NCI-H2171 treated with DMSO at 0.1 percent for 48 hours (cell line): ENCODE results near the gene LBP.
"Not testable (repeated sequence)": the region's sequence is repeated elsewhere in the genome, so short reads cannot be mapped to it uniquely, and the experiment has no call there.

ENCODE experiments used
- DNase-seq: peaks from one replicate; lab custom pipeline; 2025; lab: John Stamatoyannopoulos, UW

Gene LBP

GRCh38 chr20:38320221-38320620 lies 26.1 kb upstream of the LBP start:
- no peak for DNase-seq

GRCh38 chr20:38321959-38322598 lies 24.2 kb upstream of the LBP start:
- peak; percentile 33 for DNase-seq

GRCh38 chr20:38324159-38324558 lies 22.1 kb upstream of the LBP start:
- DNase-seq: no peak

- DNase-seq: no peak
Observed at GRCh38 chr20:38325167-38325566, 21.1 kb upstream of the LBP start.

- DNase-seq: peak; percentile 40
Observed at GRCh38 chr20:38325905-38326304, 20.4 kb upstream of the LBP start.

- DNase-seq: no peak
Observed at GRCh38 chr20:38326309-38326708, 20.0 kb upstream of the LBP start.

GRCh38 chr20:38330638-38331037 lies 15.6 kb upstream of the LBP start:
- DNase-seq: no peak

GRCh38 chr20:38331245-38331644 lies 15.0 kb upstream of the LBP start:
- no peak for DNase-seq

GRCh38 chr20:38331814-38332213 lies 14.5 kb upstream of the LBP start:
- DNase-seq: no peak

GRCh38 chr20:38334016-38334415 lies 12.3 kb upstream of the LBP start:
- DNase-seq: no peak

GRCh38 chr20:38336726-38337125 lies 9.6 kb upstream of the LBP start:
- DNase-seq: no peak

- no peak for DNase-seq
Observed at GRCh38 chr20:38337561-38338140, 8.6 kb upstream of the LBP start.

- DNase-seq: peak; percentile 75
Observed at GRCh38 chr20:38338849-38339520, 7.3 kb upstream of the LBP start.

- DNase-seq: not testable (repeated sequence)
Observed at GRCh38 chr20:38339521-38339896, 6.8 kb upstream of the LBP start.

- DNase-seq: no peak
Observed at GRCh38 chr20:38339997-38340396, 6.3 kb upstream of the LBP start.

GRCh38 chr20:38340693-38341092 lies 5.6 kb upstream of the LBP start:
- DNase-seq: no peak

- no peak for DNase-seq
Observed at GRCh38 chr20:38342216-38342615, 4.1 kb upstream of the LBP start.

GRCh38 chr20:38342713-38343310 lies 3.5 kb upstream of the LBP start:
- DNase-seq: no peak

GRCh38 chr20:38343311-38344106 lies 2.8 kb upstream of the LBP start:
- no peak for DNase-seq

- no peak for DNase-seq
Observed at GRCh38 chr20:38344107-38344701, 2.1 kb upstream of the LBP start.

GRCh38 chr20:38345643-38346042 lies 639 bp upstream of the LBP start:
- no peak for DNase-seq

GRCh38 chr20:38346741-38347140 lies 459 bp downstream of the LBP start:
- no peak for DNase-seq
